ENCODE results near the gene CCDC158. TPM values are rescaled to one million over a fixed set of nuclear protein-coding genes. Genes with fewer than 3 reads are reported as not detected.
"Not testable (repeated sequence)": the region's sequence is repeated elsewhere in the genome, so short reads cannot be mapped to it uniquely, and the experiment has no call there.

CCDC158 gene
- polyA plus RNA-seq, 2 of the 4 experiments (the other 2 are of a cell fraction): 0.06 TPM; not detected in 1

- FAIRE-seq: no peak
- Histone ChIP-seq H3K27ac (no peak overlapping the region), H3K4me1 (no peaks in the 10 kb centered on the region), H3K9me3 (peaks cover 4% of the 10 kb centered on the region; the same call in 2 of the 3 replicates), H3K4me3 (no peak overlapping the region), H3K4me2 (no peak overlapping the region)
- ChIA-PET CTCF (interaction anchor here (1.4 kb wide), 1 partner anchor 16 kb away, joined by 3 read pairs; no protein-coding TSS in a partner anchor), POLR2A (no interaction called here)
- no peak for DNase-seq (ENCODE audit: low read depth in 1 of 2, low spot score in 1 of 2)
- 64% methylated on average over 3 of the region's 3 CpGs for WGBS (ENCODE audit: missing lambda C conversion rate)
- TF ChIP-seq ESRRA (IDR thresholded peaks at IDR 0.05; ENCODE audit: borderline replicate concordance, low read length): no peak
- TF ChIP-seq HMGXB4 (CRISPR knock-in tag; IDR thresholded peaks at IDR 0.05; ENCODE audit: borderline replicate concordance): no peak
- no peak for TF ChIP-seq NR3C1 (IDR thresholded peaks at IDR 0.05)
- TF ChIP-seq SMC3 (IDR thresholded peaks at IDR 0.05): no peak
- no peak for TF ChIP-seq CTCF (IDR thresholded peaks at IDR 0.05)
- no peak for TF ChIP-seq JUNB (IDR thresholded peaks at IDR 0.05)
- TF ChIP-seq RCOR1 (IDR thresholded peaks at IDR 0.05; ENCODE audit: low read depth, low read length): no peak
- TF ChIP-seq MAZ (IDR thresholded peaks at IDR 0.05; ENCODE audit: borderline replicate concordance, low read depth, low read length): no peak
- no peak for TF ChIP-seq ATOH8 (CRISPR knock-in tag; IDR thresholded peaks at IDR 0.05; ENCODE audit: low read depth)
- no peak for ATAC-seq
These were observed 59.1 kb downstream of the CCDC158 start for GRCh38 chr4:76361689-76362412.

GRCh38 chr4:76359881-76360466 lies 61.0 kb downstream of the CCDC158 start:
- FAIRE-seq; H3K9me3 ChIP-seq; H3K4me1 ChIP-seq; H3K4me3 ChIP-seq; POLR2A ChIA-PET; CTCF ChIA-PET; H3K27ac ChIP-seq; DNase-seq (ENCODE audit: low read depth in 1 of 2, low spot score in 1 of 2); ATAC-seq; H3K4me2 ChIP-seq: not testable (repeated sequence)

GRCh38 chr4:76357981-76358380 lies 63.0 kb downstream of the CCDC158 start:
- H3K9me3 ChIP-seq: peaks cover 4% of the 10 kb centered on the region; the same call in 2 of the 3 replicates
- H3K4me3 ChIP-seq: no peak overlapping the region
- ChIA-PET CTCF (no interaction called here), POLR2A (no interaction called here)
- no peak overlapping the region for H3K4me2 ChIP-seq
- TF ChIP-seq HOXA7 (CRISPR knock-in tag; IDR thresholded peaks at IDR 0.05): no peak
- TF ChIP-seq MAFK (IDR thresholded peaks at IDR 0.05; ENCODE audit: partially characterized antibody): no peak
- TF ChIP-seq PBX3 (IDR thresholded peaks at IDR 0.05): no peak
- TF ChIP-seq CBX8 (IDR thresholded peaks at IDR 0.05): no peak
- no peaks in the 10 kb centered on the region for H3K4me1 ChIP-seq
- DNase-seq (ENCODE audit: low read depth in 1 of 2, low spot score in 1 of 2) (no peak), FAIRE-seq (no peak), ATAC-seq (no peak)
- H3K27ac ChIP-seq: no peak overlapping the region
- WGBS (ENCODE audit: missing lambda C conversion rate): 2% methylated on average over 2 of the region's 2 CpGs

Data from A549 (cell line).